ENCODE data around the gene IMMP2L.

The IMMP2L gene

DNA sequence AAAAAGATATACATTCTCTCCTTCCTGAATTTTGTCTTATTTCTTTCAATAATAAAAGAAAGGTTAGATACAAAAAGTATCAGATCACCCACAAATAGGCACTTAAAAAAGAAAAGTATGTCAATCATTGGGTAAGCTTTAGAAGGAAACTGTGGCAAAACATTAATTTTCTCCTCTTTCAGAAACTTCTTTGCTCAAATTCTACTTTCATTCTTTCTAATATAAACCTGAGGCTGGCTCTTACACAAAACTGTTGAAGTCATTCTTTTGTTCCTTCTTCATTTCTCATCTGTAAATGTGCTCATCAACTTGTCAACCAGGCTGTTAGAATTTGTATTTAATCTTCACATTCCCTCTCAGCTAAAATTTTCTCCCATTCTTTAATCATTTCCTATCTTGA is 346.7 kb downstream of the IMMP2L start:
- DNase-seq (ENCODE audit: low read depth in 2 of 2): no peak

DNA sequence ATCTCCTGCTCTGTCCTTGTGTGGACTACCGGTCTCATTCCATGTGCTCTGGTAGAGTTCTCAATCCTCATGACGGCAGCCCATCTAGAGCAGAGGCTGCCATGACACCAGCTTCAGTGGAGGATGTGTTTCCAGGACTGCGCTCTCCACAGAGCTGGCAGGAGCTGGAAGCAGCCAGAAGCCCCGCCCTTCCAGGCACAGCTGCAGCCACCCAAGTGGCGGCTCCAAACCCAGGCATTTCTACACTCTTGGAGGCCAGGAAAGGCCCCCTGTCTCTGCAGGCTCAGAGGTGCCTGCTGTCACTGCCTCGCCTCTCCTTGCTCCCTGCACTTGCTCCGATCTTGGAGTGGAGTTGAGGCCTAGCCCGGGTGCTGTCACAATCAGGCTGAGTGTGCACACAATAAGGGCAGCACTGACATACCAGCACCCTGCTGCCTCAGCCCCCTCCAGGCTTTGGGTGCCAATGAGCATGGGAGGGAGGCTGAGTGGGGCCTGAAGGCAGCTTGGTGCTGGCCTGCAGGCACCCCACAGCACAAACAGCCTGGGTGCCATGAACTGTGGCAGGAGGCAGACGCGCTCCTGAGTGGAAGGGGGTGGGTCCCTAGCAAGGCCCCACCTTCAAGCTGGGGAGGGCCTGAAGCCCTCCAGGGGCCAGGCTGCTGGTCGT is 349.3 kb downstream of the IMMP2L start:
- DNase-seq (ENCODE audit: low read depth in 2 of 2): no peak

DNA sequence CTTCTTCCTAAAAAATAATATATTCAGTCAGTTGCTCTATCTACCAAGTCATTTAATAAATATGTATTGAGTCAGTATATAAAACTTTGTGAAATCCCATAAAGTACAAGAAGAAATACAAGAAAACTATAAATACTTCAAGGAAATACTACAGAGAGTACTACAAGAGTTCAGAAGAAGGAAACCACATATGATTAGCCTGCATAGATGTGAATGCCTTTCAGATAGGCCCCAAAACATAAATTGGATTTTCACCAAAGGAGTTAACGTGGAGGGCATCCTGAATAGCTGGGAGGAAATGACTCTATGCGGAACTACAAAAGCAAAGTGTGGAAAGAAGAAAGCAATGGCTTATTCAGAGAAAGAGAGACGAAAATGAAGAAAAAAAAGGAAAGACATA is 351.3 kb downstream of the IMMP2L start:
- DNase-seq (ENCODE audit: low read depth in 2 of 2): no peak

DNA sequence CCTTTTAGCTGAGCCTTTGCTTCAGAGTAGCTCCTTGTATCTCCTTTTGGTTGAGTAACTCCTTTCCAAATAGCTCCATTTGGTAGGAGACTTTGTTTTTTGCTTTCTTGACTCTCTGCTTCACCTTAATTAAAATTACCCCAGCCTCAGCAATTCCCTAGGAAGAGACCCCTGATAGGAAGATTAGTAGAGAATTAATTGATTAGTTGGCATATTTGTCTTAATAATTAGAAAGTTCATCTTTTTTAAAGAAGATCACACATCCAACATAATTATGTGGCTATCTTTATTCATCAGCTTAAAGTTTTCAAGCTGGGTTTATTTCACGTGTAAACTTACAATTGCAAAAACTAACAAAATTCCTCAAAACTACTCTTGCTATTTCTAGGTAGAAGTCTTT is 352.2 kb downstream of the IMMP2L start:
- no peak for DNase-seq (ENCODE audit: low read depth in 2 of 2)

DNA sequence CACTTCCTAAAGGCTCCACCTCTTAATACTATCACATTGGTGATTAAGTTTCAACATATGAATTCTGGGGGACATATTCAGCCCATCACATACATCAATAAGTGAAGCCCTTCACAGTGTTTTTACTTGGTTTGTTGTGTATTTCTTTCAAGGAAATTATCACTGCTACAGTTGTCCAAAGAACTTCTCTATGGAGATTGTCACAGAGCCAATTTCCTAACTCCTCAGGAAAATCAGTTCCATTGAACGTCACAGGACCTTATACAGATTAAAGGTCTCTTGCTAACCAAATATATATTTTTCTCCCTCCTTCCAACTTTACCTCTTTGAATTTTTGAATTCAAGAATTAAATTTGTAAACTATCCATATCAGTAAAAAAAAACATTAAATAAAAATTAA is 357.0 kb downstream of the IMMP2L start:
- no peak for DNase-seq (ENCODE audit: low read depth in 2 of 2)

DNA sequence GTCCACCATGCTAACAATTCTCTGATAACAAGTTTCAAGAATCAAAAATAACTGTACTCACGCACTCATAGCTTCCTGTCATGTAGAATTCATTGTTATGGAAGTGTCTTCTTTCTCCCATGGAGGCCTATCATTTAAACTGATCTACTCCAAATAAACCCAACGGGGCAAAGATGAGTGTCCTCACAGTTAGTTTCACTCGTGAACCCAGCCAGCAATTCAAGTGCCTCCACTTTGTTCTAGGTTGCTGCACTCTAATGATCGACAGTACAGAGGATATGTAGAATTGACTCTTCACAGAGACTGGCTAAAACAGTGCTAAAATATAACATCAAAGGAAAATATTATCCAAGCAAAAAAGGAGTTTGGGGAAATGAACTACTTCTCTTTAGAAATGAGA is 360.0 kb downstream of the IMMP2L start:
- no peak for DNase-seq (ENCODE audit: low read depth in 2 of 2)

DNA sequence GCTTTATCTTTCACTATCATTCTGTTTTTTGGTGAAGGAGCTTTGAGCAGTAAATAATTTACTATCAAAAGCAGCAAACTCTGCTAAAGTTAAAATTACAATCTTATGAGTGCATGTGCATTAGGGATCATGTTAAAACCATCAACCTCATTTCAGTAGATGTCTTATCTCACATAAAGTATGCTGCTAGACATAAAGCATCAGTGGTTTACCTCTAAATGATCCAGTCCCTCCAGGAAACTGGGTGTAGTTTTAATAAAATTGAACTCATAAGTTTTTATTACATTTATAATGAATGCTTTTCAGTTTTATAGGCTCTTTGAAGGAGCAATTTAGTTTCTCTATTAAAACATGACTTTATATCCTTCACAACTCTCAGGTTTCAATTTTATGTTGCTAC is 362.6 kb downstream of the IMMP2L start:
- DNase-seq (ENCODE audit: low read depth in 2 of 2): no peak

DNA sequence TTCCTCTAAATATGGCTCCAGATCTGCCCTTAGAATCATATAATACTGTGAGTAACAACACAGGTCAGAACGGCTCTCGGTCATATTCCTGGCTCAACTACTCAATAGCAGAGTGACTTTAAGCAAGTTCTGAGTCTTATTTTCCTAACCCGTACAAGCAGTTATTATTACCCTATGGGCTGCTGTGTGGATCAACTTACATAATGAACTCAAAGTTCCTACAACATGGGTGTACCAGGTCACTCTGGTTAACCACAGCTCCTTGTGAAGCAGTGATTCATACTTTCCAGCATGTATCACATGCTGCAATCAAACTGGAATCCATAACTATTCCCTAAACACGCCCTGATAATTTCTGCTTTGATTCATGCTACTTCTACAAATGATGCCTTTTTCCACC is 364.0 kb downstream of the IMMP2L start:
- no peak for DNase-seq (ENCODE audit: low read depth in 2 of 2)

DNA sequence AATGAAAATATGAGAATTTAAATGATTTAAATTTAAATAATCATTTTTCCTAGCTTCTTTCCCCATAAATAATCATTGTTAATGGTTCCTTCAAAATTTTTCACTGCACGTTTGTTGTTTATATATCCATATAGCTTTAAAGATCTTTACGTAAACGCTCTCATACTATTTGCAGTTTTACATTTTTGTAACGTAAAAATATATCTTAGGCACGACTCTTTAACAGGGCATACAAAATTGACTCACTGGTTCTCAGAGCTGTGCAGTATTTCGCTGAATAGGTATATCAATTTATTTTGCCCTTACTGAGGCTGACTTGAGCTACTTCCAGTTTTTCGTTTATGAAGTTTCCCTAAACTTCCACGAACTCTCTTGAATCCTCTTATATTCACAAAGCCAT is 365.6 kb downstream of the IMMP2L start:
- no peak for DNase-seq (ENCODE audit: low read depth in 2 of 2)

DNA sequence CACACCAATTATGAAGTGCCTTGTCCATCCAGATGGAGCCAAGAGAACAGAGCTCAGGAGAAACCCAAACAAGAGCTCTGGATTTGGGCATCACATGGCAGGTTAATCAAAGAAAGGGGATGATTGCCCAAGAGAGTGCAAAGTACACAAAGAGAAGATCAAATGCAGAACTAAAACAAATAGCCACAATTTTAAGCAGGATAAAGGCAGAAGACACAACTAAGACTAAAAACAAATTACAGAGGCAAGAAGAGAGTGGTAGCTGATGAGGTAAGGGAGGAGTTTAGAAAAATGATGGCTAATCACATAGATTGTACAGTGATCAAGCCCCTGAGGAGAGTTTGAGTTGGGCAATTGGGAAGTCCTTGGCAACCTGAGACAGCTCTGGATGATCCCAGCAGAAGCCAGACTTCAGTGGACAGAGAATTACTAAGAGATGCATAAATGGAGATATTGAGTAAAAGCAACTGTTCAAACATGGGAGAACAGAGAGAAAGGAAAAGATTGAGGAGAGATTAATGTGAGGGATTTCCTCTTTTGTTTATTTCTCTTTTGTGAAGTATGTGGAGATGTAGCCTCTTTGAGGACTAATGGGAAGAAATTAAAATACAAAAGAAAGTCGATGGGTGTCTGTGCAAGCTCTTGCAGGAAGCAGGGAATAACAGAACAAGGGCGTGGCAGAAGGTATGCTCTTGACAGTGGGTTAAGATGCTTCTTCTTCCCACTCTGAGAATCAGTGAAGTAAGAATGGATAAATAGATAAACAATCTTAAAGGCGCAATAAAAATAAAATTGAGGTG is 369.5 kb downstream of the IMMP2L start:
- DNase-seq (ENCODE audit: low read depth in 2 of 2): no peak

DNA sequence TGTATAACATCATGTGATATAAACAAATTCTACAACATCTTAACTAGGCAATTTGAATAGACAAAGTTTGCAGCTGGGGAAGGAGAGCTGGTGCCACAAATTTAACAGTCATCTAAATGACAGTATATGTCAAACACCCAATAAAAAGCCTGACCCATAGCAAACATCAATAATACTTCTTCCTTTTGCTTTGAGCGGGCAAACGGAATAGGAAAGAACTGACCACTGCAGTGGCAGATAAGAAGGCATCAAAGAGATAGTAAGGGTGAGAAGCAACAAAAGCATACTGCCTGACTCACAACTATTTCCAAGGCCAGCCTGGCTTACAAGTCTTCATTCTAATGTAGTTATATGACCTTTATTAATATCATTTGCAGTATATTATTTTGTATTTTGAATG is 371.5 kb downstream of the IMMP2L start:
- no peak for DNase-seq (ENCODE audit: low read depth in 2 of 2)

DNA sequence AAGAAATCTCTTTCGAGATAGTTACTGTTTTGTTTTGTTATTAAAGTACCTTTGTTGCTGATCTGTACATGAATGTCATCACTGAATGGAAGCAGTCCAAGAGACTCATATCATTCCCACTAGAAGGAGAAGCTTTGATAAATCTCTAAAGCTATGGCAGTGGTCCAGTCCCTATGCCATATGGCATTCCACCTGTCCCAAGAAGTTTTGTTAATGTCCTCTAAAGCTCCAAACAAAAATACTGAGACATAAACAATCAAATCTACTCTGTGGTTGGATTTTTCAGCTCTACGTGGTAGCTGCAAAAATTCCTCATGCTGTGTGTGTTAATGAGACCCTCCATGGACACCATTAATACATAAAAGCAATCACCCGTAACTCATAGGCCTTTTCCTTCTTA is 377.3 kb downstream of the IMMP2L start:
- DNase-seq (ENCODE audit: low read depth in 2 of 2): no peak

DNA sequence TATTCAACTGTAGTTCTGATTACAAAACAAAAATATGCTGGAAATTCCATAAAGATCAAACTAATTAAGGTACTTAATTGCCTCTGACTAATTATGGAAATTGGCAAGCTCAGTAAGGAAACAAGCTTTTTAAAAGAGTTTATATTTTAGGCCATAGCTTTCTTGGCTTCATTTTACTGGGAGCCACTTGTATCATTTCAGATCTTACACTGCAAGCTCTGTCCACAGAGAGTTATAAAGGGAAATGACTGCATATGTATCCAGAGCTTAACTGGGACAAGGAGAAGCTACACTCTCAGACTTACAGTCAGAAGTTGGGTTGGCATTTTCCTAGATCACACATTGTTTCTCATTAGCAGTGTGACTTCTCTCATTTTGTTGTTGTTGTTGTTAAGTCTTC is 379.0 kb downstream of the IMMP2L start:
- no peak for DNase-seq (ENCODE audit: low read depth in 2 of 2)

DNA sequence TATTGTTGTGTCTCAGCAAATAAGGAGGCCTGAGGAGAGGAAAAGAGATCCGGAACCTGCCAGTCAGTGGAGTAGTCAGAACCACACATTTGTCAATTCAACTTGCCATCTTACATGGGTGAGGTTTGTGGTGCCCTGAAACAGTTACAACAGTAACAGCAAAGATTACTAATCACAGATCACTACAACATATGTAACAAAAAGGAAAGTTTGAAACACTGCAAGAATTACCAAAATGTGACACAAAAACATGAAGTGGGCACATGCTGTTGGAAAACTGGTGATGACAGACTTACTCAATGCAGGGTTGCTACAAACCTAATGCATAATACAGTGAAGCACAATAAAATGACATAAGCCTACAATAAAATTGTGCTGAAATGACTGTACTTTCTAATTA is 382.0 kb downstream of the IMMP2L start:
- no peak for DNase-seq (ENCODE audit: low read depth in 2 of 2)

DNA sequence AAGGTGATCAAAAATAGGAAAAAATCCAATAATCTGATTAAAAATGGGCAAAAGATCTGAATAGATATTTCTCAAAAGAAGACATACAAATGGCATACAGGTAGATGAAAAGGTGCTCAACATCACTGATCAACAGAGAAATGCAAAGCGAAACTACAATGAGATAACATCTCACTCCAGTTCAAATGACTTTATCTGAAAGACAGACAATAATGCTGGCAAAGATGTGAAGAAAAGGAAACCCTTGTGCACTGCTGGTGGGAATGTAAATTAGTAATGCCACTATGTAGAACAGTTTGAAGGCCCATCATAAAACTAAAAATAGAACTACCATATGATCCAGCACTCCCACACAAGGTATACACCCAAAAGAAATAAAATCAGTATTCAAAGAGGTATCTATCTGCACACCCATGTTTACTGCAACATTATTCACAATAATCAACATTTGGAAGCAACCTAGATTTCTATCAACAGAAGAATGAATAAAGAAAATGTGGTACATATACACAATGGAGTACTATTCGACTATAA is 386.3 kb downstream of the IMMP2L start:
- no peak for DNase-seq (ENCODE audit: low read depth in 2 of 2)

DNA sequence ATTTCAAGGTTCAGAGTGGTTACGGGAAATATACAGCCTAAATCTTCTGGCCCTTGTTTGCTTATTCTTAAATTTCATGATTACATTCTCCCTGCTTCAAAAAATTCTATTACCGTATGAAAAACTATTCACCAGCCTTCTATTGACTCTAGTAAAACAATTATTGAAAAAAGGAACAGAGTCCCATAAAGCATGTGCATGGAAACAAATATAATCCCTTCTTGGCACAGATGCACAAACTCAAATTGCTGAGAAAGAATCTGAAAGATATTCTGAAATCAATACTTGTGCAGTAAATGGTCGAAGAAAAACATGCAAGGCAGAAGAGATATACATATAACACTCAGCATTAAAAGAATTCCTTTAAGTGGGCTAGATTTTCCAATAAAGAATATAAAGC is 387.8 kb downstream of the IMMP2L start:
- no peak for DNase-seq (ENCODE audit: low read depth in 2 of 2)

DNA sequence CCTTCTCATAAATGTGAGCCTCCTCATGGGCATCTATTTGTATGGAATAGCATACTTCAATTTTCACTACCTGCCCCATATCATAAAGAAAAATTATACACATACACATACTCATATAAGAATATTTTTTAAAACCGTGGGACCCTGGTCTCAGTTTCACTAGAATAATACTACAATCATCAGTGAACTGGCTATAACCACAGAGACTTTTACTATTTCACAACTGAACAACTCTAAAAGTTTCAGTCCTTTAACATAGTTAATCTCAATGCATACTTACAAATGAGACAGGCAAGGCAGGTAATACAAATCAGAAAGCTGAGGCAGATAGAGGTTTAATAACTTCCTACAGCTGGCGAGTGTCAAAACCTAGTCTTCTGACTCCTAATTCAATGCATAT is 388.3 kb downstream of the IMMP2L start:
- DNase-seq (ENCODE audit: low read depth in 2 of 2): no peak

DNA sequence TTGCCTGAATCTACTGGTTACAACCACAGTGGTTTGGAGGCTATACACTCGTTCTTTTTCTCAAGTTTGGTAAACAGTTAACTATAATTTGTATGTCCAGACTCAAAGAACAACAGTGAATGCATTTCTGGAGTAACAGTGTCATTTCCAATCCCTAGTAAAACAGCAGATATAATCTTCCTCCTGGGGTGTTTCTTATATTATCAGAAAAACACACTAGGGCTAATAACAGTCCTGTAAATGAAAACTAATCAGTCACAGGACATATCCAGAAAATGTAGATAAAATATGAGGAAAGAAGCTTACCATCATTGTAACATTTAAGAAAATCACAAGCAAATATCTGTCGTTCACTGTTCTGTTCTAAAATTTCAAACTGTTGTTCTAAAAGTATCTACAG is 388.8 kb downstream of the IMMP2L start:
- no peak for DNase-seq (ENCODE audit: low read depth in 2 of 2)

DNA sequence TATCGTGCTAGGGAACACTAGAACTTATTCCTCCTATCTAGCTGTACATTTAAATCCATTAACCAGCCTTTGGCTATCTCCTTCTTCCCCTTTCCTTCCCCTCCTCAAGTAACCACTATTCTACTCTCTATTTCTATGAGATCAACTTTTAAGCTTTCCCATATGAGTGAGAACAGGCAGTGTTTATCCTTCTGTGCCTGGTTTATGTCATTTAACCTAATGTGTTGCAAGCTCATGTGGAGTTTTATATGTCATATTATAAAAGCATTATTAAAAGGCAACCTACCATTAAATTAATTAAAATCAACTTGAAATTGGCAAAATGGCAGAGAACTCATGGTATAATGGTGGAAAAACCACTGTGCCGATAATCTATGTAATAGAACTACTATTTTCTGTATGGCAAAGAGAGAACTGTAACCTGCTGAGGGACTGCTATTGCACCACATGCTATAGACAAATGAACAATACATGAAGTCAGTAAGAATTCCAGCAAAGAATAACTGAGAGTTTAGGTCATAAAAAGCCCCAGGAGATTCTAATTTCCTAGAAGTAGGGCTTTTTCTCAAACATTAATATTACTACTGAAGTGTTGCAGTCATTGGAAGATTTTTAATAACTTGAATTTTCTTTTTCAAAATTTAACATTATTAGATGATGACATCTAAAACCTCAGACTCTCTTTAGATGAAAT is 389.6 kb downstream of the IMMP2L start:
- no peak for DNase-seq (ENCODE audit: low read depth in 2 of 2)

DNA sequence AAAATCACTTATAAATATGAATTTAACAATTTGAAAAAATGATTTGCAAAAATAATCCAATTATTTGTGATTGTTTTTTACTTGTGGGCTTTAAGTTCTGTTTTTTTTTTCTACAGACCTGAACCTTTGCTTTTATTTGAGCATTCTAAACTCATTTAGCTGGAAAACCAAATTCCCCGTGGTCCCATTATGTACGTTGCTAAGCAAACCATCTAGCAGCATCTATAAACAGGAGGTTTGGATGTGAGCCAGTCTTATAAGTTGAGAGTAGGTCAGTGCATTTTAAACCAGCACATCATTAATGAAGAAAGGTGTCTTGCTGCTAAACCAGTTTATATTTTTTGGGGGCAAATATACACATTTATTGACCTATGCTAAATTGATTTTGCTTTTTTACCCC is 394.1 kb downstream of the IMMP2L start:
- DNase-seq (ENCODE audit: low read depth in 2 of 2): no peak

DNA sequence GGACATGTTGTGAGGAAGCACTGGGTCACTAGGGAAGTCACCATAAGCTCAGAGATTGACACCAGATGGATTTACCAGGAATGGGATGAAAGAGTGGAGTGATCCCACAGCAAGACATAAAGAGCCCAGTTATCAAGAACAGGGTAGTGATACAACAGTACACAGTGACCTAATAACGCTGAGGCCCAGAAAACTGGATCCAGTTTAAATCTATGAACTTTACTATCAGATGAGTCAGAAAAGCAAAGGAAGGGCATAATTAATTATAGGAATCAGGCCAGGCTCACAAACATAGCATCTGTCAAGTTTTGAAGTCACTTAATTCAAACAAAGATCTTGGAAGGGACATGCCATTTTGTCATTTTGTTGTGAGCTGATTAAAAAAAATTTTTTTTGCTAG is 397.9 kb downstream of the IMMP2L start:
- DNase-seq (ENCODE audit: low read depth in 2 of 2): no peak

DNA sequence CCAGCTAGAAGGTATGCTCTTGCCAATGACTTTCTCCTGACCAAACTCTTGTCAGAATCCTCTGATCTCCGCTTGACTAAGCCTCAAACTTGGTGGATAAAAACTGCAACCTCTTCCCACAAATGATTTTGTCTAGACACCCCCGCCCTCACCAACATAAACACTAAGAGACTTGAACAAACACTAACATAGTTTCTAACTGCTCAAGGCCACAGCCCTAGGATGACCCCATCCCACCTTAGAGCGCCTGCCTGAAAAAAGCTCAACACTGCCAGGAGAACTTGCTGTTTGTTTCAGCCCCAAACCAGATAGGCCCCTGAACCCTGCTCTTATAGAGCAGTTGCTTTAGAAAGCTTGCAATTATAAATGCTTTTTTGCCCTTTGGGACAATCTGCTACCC is 399.6 kb downstream of the IMMP2L start:
- no peak for DNase-seq (ENCODE audit: low read depth in 2 of 2)

DNA sequence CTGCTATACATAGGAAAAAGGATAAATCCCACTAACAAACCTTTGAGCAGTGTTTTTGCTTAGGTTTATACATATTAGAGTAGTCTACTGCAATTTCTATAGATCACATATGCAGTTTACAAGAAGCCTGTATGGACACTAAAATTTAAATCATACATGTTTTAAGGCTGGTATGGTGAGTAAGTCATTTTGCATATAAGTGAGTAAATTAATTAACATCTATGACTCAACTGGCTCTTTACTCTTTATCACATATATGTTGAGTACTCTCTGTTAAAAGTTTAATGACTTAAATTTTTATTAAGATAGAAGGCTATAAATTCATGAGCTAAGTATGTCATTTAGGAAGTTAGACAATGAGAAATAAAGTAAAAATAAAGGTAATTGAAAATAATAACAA is 402.0 kb downstream of the IMMP2L start:
- no peak for DNase-seq (ENCODE audit: low read depth in 2 of 2)

Measured in stimulated activated CD8-positive, alpha-beta memory T cell treated with anti-CD3 and anti-CD28 coated beads, Interleukin-15, amount 100 ng/mL, for 4 hours (primary cell).